Activated CD4-positive, alpha-beta T cell treated with anti-CD3 and anti-CD28 coated beads, Interleukin-2, amount 50 U/mL, for 48 hours (primary cell): ENCODE results near the gene S100A3.

Source experiments
- DNase-seq, 2 experiments: peaks; one replicate each; pipeline ENCODE4 v3.0.0-alpha.2; 2020

Gene S100A3

DNA sequence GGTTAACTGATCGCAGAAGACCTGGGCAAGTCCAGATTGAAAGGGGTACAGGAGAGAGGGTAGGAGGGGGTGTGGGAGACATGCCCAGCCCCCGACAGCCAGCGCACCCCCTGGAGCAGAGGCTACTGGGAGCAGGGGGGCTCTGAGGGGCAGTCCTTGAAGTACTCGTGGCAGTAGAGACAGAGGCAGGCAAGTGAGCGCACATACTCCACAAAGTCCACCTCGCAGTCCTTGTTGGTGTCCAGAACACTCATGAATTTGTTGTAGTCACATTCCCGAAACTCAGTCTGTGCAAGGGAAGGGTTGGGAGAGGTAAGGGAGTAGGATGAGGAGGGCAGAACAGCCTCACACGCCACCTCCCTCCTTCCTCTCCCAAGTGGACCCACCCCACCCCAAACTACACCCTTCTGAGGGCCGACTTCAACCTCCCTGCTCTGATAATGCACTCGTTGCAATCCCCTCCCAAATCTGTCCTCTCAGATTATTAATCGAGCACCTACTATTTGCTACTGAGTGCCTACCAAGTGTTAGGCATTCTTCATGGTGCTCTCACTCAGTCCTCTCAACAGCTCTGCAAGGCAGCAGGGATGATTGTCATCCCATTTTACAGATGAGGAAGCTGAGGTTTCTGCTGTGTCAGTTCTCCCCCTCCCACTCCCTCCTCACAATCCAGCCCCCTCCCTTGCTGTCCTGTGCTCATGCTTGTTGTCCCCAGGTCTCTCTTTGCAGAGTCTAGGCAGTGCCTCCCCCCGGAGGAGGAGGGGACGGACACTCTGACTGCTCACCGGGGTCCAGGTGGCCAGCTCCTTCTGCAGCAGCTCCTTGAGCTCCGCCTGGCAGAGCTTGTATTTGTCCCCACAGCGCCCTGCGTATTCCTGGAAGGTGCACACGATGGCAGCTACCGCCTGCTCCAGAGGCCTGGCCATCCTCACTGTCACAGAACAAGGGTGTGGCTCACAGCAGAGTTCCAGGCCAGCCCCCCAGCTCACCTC is 1.2 kb downstream of the S100A3 start:
- no peak for DNase-seq

- no peak for DNase-seq
Measured at GRCh38 chr1:153546796-153547559, 2.1 kb downstream of the S100A3 start.

DNA sequence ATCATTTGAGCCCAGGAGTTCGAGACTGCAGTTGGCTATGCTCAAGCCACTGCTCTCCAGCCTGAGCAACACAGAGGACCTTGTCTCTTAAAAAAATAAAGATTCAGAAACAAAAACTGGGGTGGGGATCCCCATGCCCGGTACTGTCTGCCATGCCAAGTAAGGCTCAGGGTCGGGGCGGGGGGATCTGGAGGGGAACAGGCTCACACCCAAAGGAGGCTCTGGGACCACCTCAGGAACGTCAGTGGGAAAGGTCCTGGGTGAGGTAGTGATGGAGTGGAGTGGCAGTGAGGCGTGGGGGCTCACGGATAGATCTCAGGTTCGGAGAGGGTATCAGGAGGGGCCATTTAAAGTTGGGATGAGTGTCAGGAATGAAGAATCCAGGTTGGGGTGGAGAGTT is 2.7 kb downstream of the S100A3 start:
- DNase-seq, result no peak

DNA sequence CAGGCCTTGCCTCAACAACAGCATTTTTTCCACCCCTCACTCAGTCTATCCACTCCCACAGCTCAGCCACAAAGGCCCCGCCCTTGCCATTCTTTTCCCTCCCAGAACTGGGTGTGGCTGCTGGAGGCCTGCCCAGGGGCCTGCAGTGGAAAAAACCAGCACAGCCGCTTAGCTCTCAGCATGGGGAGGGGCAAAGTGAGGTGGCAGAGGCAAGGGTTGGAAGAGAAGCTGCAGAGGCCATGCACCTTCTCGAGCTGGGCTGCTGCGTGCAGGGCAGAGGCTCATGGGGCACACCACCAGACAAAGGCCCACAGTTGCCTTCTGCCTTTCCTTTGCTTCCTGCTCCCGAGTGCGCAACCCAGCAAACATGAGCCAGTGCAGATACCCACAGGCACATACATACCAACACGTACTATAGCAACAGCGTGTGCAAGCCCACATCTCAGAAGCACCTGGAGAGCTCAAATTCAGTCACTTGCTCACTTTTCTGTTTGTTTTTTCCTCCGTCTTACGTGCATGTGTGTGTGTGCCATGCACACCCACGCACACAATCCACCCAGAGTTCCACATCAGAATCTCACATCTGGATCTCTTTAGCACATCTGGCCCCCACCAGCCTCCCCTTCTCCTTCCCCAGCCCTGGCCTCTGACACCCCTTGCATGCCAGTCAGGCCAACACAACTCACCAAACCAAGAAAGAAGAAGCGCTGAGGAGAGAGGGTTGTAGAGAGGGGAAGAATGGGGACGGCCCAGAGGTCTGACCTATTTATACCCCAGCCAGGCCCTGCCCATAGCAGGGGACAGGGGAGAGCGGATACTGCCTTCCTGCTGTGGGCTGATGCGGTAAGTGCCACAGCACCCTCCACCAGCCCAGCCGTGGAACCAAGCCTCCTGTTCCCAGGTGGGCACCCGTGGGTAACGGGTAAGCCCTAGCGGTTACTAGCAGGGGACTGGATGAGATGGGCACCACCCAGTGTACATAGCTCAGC is 3.7 kb downstream of the S100A3 start, which contains the start of gene S100A4:
S100A4 (minus strand) TSS at position 740 of the 989 bp plus-strand sequence. CDS start 1,012 bp downstream, outside the sequence.
- peak; percentile 96 to 98 for DNase-seq

GRCh38 chr1:153544453-153545066 is 4.5 kb downstream of the S100A3 start:
- peak in 1 of 2 experiments; percentile 34 for DNase-seq

DNA sequence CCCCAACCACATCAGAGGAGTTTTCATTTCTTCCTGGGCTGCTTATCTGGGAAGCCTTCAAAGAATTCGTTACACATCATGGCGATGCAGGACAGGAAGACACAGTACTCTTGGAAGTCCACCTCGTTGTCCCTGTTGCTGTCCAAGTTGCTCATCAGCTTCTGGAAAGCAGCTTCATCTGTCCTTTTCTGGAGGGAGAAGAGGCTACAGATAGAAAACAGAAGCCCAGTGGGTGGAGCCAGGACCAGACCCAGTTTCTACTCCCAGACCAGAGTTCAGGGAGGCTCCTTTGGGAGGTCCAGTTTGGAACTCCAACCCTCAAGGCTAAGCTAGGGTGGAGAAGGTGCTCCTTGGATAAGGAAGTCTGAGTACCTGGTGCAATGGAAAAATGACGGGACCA is 5.3 kb downstream of the S100A3 start:
- no peak for DNase-seq

DNA sequence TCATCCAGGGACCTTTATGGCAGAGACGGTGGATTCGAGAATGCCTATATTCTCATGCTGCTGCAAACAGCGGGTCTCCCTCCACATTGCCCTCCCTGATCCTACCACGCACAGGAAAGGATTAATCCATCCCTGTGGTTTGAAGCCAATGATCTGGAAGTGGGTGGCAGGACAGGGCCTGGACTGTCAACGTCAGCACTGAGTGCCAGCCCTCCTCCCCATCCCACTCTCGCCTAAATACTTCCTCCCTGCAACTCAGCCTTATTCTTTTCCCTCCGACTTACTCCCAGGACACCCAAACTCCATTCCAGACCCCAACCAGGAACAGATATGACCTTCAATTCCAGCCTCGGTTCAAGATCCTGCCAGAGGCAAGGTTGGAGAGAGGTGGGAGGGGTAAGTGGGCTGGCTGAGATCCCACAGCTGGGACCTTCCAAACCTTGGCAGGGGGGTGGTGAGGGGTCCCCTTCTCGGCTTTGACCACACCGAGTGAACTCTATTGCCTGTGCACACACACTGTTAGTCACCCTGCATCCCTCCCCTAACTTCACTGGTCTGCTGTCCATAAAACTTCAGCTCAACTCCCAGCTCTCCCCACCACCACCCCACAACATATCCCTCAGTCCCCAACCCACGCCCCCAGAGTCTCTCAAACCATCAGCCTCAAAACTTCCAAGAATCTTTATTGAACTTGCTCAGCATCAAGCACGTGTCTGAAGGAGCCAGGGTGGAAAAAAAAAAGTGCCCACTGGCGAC is 5.9 kb downstream of the S100A3 start:
- DNase-seq, result no peak

GRCh38 chr1:153541641-153542590 is 7.1 kb downstream of the S100A3 start:
- DNase-seq, result no peak

GRCh38 chr1:153540394-153541361 is 8.4 kb downstream of the S100A3 start, which contains the start of gene S100A5:
S100A5 (minus strand) TSS chr1:153540934; CDS start chr1:153540191, 743 bp downstream.
- peak; percentile 48 to 68 for DNase-seq

DNA sequence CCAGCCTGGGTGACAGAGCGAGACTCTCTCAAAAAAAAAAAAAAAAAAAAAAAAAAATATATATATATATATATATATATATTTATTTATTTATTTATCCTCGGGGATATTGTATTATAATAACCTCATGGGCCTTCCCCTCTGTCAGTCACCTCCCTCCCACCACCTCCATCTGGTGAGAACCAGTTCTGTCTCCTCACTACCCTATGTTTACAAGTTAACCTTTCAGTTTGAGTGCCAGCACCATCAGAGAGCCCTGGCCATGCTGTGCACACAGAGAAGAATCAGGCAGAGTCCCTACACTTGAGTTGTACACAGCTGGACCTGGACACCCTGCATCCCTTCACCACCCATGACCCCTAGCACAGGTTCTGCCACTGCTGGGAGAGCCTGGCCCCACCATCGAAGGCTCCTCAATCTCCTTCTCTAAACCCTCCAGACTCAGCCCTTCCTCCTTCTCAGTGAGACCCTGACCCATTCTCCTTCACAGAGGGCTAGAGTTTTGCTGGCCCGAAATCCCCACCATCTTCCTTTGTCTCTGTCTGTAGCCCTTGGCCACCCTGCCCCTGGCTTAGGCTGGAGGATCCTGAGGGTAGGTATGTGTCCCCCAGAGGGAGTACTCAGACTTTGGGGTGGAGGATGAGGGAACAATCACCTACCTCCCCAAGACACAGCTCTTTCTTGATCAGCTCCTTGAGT is 9.5 kb downstream of the S100A3 start:
- no peak for DNase-seq

- no peak for DNase-seq
Measured at GRCh38 chr1:153538315-153538821, 10.7 kb downstream of the S100A3 start.

DNA sequence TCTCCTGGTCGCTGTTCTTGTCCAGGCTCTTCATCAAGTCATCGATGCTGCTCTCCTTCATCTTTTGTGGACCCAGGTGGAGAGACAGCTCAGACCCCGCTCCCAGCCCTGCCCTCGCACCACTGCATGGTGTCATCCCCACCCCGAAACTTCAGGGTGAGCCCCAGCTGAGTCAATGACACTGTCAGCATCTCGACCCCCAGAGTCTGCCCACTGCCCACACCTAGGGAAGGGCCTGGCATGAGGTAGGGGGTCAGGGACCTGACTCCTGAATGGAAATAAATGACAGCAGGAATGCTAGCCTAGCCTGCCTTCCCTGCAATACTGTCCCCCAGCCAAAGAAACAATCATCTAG is 11.7 kb downstream of the S100A3 start:
- no peak for DNase-seq

GRCh38 chr1:153536671-153537375 is 12.2 kb downstream of the S100A3 start:
- no peak for DNase-seq

- peak; percentile 81 to 86 for DNase-seq
Measured at GRCh38 chr1:153536012-153536670, 12.9 kb downstream of the S100A3 start.

DNA sequence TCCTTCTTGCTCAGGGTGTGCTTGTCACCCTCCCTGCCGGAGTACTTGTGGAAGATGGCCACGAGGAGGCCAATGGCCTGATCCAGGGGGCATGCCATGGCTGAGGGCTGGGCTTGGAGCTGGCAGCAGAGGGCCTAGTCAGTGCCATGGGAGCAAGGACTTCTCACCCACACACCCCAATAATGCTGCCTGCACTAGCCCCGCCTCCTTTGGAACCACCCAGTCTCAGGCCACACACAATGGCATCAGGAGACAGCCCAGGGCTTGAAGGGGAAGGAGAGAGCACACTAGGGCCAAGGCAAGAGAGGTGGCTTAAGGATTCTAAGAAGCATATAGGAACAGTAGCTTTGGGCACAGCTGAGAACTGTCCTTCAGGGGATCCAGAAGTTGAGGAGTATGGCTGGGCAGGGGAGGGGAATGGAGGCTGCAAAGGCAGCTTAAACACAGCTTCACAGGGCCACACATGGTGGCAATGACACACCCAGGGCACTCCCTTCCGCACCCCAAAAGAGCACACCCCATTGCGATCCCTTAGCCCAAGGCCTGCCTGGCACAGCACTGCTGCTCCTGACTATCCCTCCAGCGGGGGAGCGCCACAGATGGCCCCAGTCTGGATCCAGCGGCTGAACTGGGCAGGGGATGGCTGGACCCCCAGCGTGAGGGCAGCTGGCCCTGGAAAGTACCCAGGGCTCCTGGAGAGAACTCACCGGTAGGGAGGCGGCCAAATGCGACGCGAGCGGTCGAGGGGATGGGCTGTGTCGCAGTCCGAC is 13.6 kb downstream of the S100A3 start, which contains the start of gene S100A6:
S100A6 (minus strand) TSS at position 750 of the 770 bp plus-strand sequence; CDS start at position 98, 652 bp downstream.
- peak; percentile 67 to 73 for DNase-seq

DNA sequence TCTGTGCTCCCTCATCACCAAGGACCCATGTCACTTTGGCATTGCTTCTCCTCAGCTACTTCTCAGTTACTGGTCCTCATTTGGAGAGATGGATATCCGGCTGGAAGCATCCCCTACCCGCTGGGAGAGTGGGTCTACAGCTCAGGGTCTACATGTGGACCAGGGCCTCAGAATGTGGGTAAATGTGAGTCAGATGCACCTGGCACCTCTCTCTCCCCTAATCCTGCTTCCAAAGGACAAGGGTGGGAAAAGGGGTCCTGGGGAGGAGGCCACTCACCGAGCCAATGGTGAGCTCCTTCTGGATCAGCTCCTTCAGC is 14.2 kb downstream of the S100A3 start:
- DNase-seq, result no peak
